Measurements from ENCODE around the gene PPP1R11. TPM values are rescaled to one million over a fixed set of nuclear protein-coding genes. Genes with fewer than 3 reads are reported as not detected.

Gene PPP1R11
- total and polyA plus RNA-seq, 2 of the 13 experiments (the other 11 are each of a cell fraction or from before 2014, with no cell fraction given) = 32.1 to 58.9 TPM

- TF ChIP-seq ZNF407 (CRISPR knock-in tag; IDR thresholded peaks at IDR 0.05; ENCODE audit: not compliant biosample characterization) = peak; percentile 66
- no peak; the same call in 1 of the 2 replicates for TF ChIP-seq STAG1 (CRISPR knock-in tag; IDR thresholded peaks at IDR 0.05)
- peak; percentile 81 for TF ChIP-seq HDAC2 (CRISPR knock-in tag; IDR thresholded peaks at IDR 0.05)
- peak; percentile 83 for TF ChIP-seq TFDP1 (CRISPR knock-in tag; IDR thresholded peaks at IDR 0.05; ENCODE audit: borderline replicate concordance)
- no peak for TF ChIP-seq ZNF382 (CRISPR knock-in tag; IDR thresholded peaks at IDR 0.05; ENCODE audit: borderline replicate concordance)
- TF ChIP-seq TGIF2 (CRISPR knock-in tag; IDR thresholded peaks at IDR 0.05) = peak; percentile 72; the same call in 1 of the 2 replicates
- TF ChIP-seq TCF7 (IDR thresholded peaks at IDR 0.05; ENCODE audit: low read depth) = peak; percentile 74; the same call in 1 of the 2 replicates
- no peak; the same call in 1 of the 2 replicates for TF ChIP-seq NR1H2 (CRISPR knock-in tag; IDR thresholded peaks at IDR 0.05; ENCODE audit: borderline replicate concordance, low read depth)
- TF ChIP-seq ZNF549 (CRISPR knock-in tag; IDR thresholded peaks at IDR 0.05) = no peak
- peak; percentile 60 for TF ChIP-seq GATAD1 (CRISPR knock-in tag; IDR thresholded peaks at IDR 0.05)
- TF ChIP-seq HCFC1 (IDR thresholded peaks at IDR 0.05; ENCODE audit: low read depth, low read length) = no peak
- peak; percentile 30 for TF ChIP-seq AGO1 (IDR thresholded peaks at IDR 0.05; ENCODE audit: low read depth, low read length, poor library complexity, severe bottlenecking)
- TF ChIP-seq PITX1 (CRISPR knock-in tag; IDR thresholded peaks at IDR 0.05) = peak; percentile 13; the same call in 1 of the 2 replicates
- TF ChIP-seq ZSCAN22 (CRISPR knock-in tag; IDR thresholded peaks at IDR 0.05) = no peak
- TF ChIP-seq FOXO1 (CRISPR knock-in tag; IDR thresholded peaks at IDR 0.05) = peak; percentile 81
- no peak for TF ChIP-seq ZNF143 (CRISPR knock-in tag; IDR thresholded peaks at IDR 0.05)
These were observed 33.8 kb downstream of the PPP1R11 start (continued) for GRCh38 chr6:30100585-30101443.
